B cell (primary cell): ENCODE measurements around the gene DGKB. TPM values are rescaled to one million over a fixed set of nuclear protein-coding genes. Genes with fewer than 3 reads are reported as not detected.

ENCODE experiments used
- ATAC-seq: fragments of 200-7000 bp; cut with Tn5 transposase; one replicate; pipeline ENCODE4 v1.10.0; 2021; ENCODE audit warnings: low read depth, mild to moderate bottlenecking, moderate number of reproducible peaks, moderate library complexity
- CTCF ChIA-PET: fragments of 350-600 bp; sonication (Branson Sonifier 250); formaldehyde crosslinking; loops from one replicate; lab custom pipeline; 2021; ENCODE audit warnings: antibody characterized with exemption, inconsistent platforms; lab: Charles Lee
- POLR2A ChIA-PET: fragments of 350-600 bp; sonication (Branson Sonifier 250); formaldehyde crosslinking; loops from one replicate; lab custom pipeline; 2021; ENCODE audit warnings: antibody characterized with exemption; lab: Charles Lee
- DNase-seq: peaks from one replicate; pipeline ENCODE4 v3.0.0; 2013
- H2AFZ ChIP-seq: 2 replicates; pipeline ENCODE4 v1.6.1; 2012; ENCODE audit warnings: mild to moderate bottlenecking, low read depth, low read length; ENCODE audit not compliant: insufficient read depth, poor library complexity, severe bottlenecking
- H3K27ac ChIP-seq, 2 donors: 1 replicate in 1 of 2; 2 replicates in 1 of 2; pipeline ENCODE4 v1.5.1; 2012 to 2013; ENCODE audit warnings: low read length in 2 of 2, mild to moderate bottlenecking in 2 of 2, moderate library complexity in 1 of 2
- H3K27me3 ChIP-seq, 4 experiments: fragments of 200-600 bp in 1 of 4; sonication (generic) in 1 of 4; replicated peaks in 1 of 4; 1 replicate in 2 of 4; 2 replicates in 2 of 4; pipeline versions ENCODE4 v1.6.1 to v1.7.0; 2013 to 2016; ENCODE audit warnings: low read length in 3 of 4, mild to moderate bottlenecking in 2 of 4, mixed read lengths in 1 of 4, moderate library complexity in 1 of 4; ENCODE audit not compliant: insufficient read depth in 4 of 4, control insufficient read depth in 3 of 4; ENCODE audit errors: control extremely low read depth in 1 of 4
- H3K36me3 ChIP-seq, 2 experiments: replicated peaks in 1 of 2; 1 replicate in 1 of 2; 2 replicates in 1 of 2; pipeline versions ENCODE4 v1.6.1 to v1.7.1; 2013; ENCODE audit warnings: low read length in 1 of 2; ENCODE audit not compliant: insufficient read depth in 2 of 2, control insufficient read depth in 1 of 2; ENCODE audit errors: control extremely low read depth in 1 of 2, extremely low read depth in 1 of 2
- H3K4me1 ChIP-seq, 2 donors: fragments of 200-600 bp in 1 of 2; sonication (generic) in 1 of 2; 1 replicate in 1 of 2; 2 replicates in 1 of 2; pipeline versions ENCODE4 v1.5.1 to v1.6.1; 2013 to 2017; ENCODE audit warnings: low read length in 2 of 2; ENCODE audit not compliant: control insufficient read depth in 2 of 2, insufficient read depth in 2 of 2
- H3K4me2 ChIP-seq: replicated peaks from 2 replicates; pipeline ENCODE3; 2012; ENCODE audit warnings: mild to moderate bottlenecking, low read depth, low read length; ENCODE audit not compliant: poor library complexity, severe bottlenecking
- H3K4me3 ChIP-seq, 5 experiments: fragments of 200-600 bp in 1 of 5; sonication (generic) in 1 of 5; 1 replicate in 3 of 5; 2 replicates in 2 of 5; pipeline versions ENCODE4 v1.5.1 to v1.7.0; 2011 to 2016; ENCODE audit warnings: low read length in 4 of 5, mild to moderate bottlenecking in 4 of 5, low read depth in 2 of 5, control low read depth in 1 of 5, moderate library complexity in 1 of 5; ENCODE audit not compliant: insufficient read depth in 1 of 5; ENCODE audit errors: control extremely low read depth in 1 of 5, extremely low read depth in 1 of 5
- H3K79me2 ChIP-seq: fragments of 200-600 bp; sonication (generic); one replicate; pipeline ENCODE4 v1.6.0; 2016; ENCODE audit warnings: low read length; ENCODE audit not compliant: control insufficient read depth, insufficient read depth
- H3K9ac ChIP-seq: fragments of 200-600 bp; sonication (generic); 2 replicates; pipeline ENCODE4 v1.6.1; 2017; ENCODE audit warnings: mild to moderate bottlenecking, low read length, moderate library complexity
- H3K9me3 ChIP-seq, 3 donors: one replicate each; pipeline versions ENCODE4 v1.6.1 to v1.7.1; 2013; ENCODE audit warnings: low read length in 2 of 3; ENCODE audit not compliant: control insufficient read depth in 2 of 3, insufficient read depth in 1 of 3; ENCODE audit errors: control extremely low read depth in 1 of 3
- H4K20me1 ChIP-seq: 2 replicates; pipeline ENCODE4 v1.6.0; 2012; ENCODE audit warnings: mild to moderate bottlenecking, low read length; ENCODE audit not compliant: insufficient read depth, control insufficient read depth, poor library complexity, severe bottlenecking
- H3K27ac Mint-ChIP-seq: one replicate; pipeline ENCODE4 v1.8.0; 2021; ENCODE audit warnings: mixed read lengths
- H3K27me3 Mint-ChIP-seq: one replicate; pipeline ENCODE4 v1.8.0; 2021; ENCODE audit warnings: mixed read lengths
- H3K4me1 Mint-ChIP-seq: one replicate; pipeline ENCODE4 v1.8.0; 2021; ENCODE audit warnings: mixed read lengths
- H3K4me3 Mint-ChIP-seq: one replicate; pipeline ENCODE4 v1.8.0; 2021; ENCODE audit warnings: mixed read lengths
- H3K9me3 Mint-ChIP-seq: one replicate; pipeline ENCODE4 v1.8.0; 2022; ENCODE audit warnings: mixed read lengths; ENCODE audit not compliant: insufficient read depth
- CTCF ChIP-seq: fragments of 200-600 bp; IDR thresholded peaks from one replicate; pipeline ENCODE4 v1.8.0; 2022; ENCODE audit warnings: antibody characterized with exemption, mild to moderate bottlenecking
- EZH2 ChIP-seq: IDR thresholded peaks from 2 replicates; pipeline ENCODE4 v1.6.1; 2012; ENCODE audit warnings: borderline replicate concordance, low read depth, mild to moderate bottlenecking, moderate library complexity, low read length; ENCODE audit not compliant: insufficient read depth, poor library complexity, severe bottlenecking
- WGBS: methylation state at CpG from one replicate; pipeline ENCODE4 v1.1.5; 2013; ENCODE audit warnings: missing lambda C conversion rate; ENCODE audit not compliant: insufficient coverage; 5-methylcytosine and 5-hydroxymethylcytosine counted together
- intact Hi-C: fragments of 100-400 bp; cut with micrococcal nuclease; formaldehyde crosslinking; loops from one replicate; pipeline ENCODE4 v1.10.0; 2022
- polyA plus RNA-seq: library from polyadenylated mRNA; depleted of rRNA; stranded (reverse); fragments of >200 nt; gene quantifications from 2 replicates; pipeline ENCODE4 v1.2.3, GENCODE V29; 2012
- total RNA-seq, 2 donors: library from RNA; stranded (reverse); fragments of 120-200 nt in 1 of 2; gene quantifications; 1 replicate in 1 of 2; 2 replicates in 1 of 2; pipeline versions ENCODE4 v1.2.3 to v1.2.4, GENCODE V29; 2013 to 2022

Gene DGKB
- total and polyA plus RNA-seq, 2 donors (not counting 1 experiment from before 2014, with no cell fraction given): not detected

DNA sequence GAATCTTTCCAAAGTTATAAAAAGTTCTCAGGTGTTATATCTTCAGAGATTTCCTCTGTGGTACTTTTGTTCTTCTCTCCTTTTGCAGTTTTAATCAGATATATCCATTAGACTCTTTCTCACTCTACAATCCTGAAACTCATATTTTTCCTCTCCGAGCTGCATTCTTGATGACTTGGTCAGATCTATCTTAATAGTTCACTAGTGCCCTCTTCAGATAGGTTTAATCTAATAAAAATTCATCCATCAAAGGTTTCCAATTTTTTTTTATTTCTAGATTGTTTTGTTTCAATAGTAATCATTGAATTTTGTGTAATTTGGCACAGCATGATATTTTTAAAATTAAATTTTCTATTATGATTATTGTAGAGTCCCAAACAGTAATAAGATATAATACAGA is 21.8 kb upstream of the DGKB start:
- H2AFZ ChIP-seq: no peak overlapping the region
- H3K27me3 ChIP-seq: no peaks in the 10 kb centered on the region
- Mint-ChIP-seq H3K4me3 (no peak overlapping the region), H3K9me3 (peaks cover 2% of the 10 kb centered on the region), H3K4me1 (no peaks in the 10 kb centered on the region), H3K27ac (no peak overlapping the region), H3K27me3 (no peaks in the 10 kb centered on the region)
- no peak overlapping the region for H3K4me2 ChIP-seq
- intact Hi-C loops: no loop called here
- no peaks in the 10 kb centered on the region for H3K36me3 ChIP-seq
- ChIA-PET CTCF (no interaction called here), POLR2A (no interaction called here)
- no peaks in the 10 kb centered on the region for H3K9me3 ChIP-seq
- no peak overlapping the region for H3K4me3 ChIP-seq
- H3K27ac ChIP-seq: no peak overlapping the region
- no peaks in the 10 kb centered on the region for H3K4me1 ChIP-seq
- TF ChIP-seq EZH2: no peak
- TF ChIP-seq CTCF: no peak
- ATAC-seq: no peak
- no CpG with 5 or more reads among the region's 1 CpG for WGBS
- H4K20me1 ChIP-seq: no peaks in the 10 kb centered on the region
- DNase-seq: no peak
- H3K9ac ChIP-seq: no peak overlapping the region
- no peaks in the 10 kb centered on the region for H3K79me2 ChIP-seq

DNA sequence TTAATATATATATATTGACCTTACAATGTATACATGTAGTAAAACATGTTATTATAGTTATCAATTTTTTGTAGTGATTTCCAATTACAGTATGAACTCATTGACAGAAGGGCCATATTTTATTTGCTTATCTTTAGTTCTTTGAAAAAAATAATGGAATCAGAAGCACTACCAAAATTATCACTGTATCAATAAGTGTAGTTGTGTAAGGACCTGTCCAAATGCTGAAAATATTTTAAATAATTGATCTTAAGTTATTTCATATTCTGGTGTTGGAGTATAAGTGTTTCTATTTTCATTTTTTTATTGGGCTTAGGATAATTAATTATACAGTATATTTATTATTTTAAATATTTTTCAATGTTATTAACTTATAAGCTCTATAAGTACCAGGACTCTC is 8.5 kb upstream of the DGKB start:
- POLR2A ChIA-PET: no interaction called here
- no peaks in the 10 kb centered on the region for H3K27me3 Mint-ChIP-seq

More for the DNA sequence above, 8.5 kb upstream of the DGKB start:
- ATAC-seq (no peak), DNase-seq (no peak)
- H3K36me3 ChIP-seq: no peaks in the 10 kb centered on the region
- intact Hi-C loops: no loop called here
- TF ChIP-seq CTCF: no peak
- TF ChIP-seq EZH2: no peak
- no peaks in the 10 kb centered on the region for H4K20me1 ChIP-seq
- CTCF ChIA-PET: no interaction called here
- Mint-ChIP-seq H3K4me3 (no peak overlapping the region), H3K27ac (no peak overlapping the region), H3K9me3 (no peaks in the 10 kb centered on the region), H3K4me1 (no peaks in the 10 kb centered on the region)
- no peak overlapping the region for H3K4me3 ChIP-seq
- H3K9me3 ChIP-seq: no peaks in the 10 kb centered on the region
- H3K79me2 ChIP-seq: no peaks in the 10 kb centered on the region
- no peak overlapping the region for H3K4me2 ChIP-seq
- no peak overlapping the region for H2AFZ ChIP-seq
- H3K9ac ChIP-seq: no peak overlapping the region
- no peaks in the 10 kb centered on the region for H3K4me1 ChIP-seq
- H3K27ac ChIP-seq: no peak overlapping the region
- H3K27me3 ChIP-seq: no peaks in the 10 kb centered on the region
